ENCODE measurements around the gene TMEM161A.

DNA sequence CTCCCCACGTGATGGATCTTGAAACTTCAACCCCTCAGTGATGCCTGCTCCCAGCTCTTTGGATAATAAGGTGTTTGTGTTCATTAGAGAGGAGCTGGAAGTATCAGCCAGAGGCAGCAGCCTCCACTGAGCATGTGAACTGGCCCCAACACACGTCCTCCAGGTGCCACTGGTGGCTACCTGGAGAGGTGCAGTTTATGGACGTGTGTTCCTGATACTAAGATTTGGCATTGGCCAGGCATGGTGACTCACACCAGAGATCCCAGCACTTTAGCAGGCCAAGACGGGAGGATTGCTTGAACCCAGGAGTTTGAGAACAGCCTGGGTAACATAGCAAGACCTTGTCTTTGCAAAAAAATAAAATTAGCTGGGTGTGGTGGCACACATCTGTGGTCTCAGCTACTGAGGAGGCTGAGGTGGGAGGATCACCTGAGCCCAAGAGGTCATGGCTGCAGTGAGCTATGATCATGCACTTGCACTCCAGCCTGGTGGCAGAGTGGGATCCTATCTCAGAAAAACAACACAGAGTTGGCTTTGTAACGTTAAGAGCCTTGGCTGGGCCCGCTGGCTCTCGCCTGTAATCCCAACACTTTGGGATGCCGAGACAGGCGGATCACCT is 40.1 kb downstream of the TMEM161A start:
- TF ChIP-seq, protein P1, sequence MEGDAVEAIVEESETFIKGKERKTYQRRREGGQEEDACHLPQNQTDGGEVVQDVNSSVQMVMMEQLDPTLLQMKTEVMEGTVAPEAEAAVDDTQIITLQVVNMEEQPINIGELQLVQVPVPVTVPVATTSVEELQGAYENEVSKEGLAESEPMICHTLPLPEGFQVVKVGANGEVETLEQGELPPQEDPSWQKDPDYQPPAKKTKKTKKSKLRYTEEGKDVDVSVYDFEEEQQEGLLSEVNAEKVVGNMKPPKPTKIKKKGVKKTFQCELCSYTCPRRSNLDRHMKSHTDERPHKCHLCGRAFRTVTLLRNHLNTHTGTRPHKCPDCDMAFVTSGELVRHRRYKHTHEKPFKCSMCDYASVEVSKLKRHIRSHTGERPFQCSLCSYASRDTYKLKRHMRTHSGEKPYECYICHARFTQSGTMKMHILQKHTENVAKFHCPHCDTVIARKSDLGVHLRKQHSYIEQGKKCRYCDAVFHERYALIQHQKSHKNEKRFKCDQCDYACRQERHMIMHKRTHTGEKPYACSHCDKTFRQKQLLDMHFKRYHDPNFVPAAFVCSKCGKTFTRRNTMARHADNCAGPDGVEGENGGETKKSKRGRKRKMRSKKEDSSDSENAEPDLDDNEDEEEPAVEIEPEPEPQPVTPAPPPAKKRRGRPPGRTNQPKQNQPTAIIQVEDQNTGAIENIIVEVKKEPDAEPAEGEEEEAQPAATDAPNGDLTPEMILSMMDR (IDR thresholded peaks at IDR 0.05): no peak
- TF ChIP-seq POLR2A (IDR thresholded peaks at IDR 0.05): no peak
- TF ChIP-seq POLR2AphosphoS5 (IDR thresholded peaks at IDR 0.05): no peak
- TF ChIP-seq EP300 (IDR thresholded peaks at IDR 0.05): no peak
